Activated CD8-positive, alpha-beta memory T cell treated with anti-CD3 and anti-CD28 coated beads for 48 hours (primary cell): Measurements from ENCODE around the gene CBX4.

Experiments
- DNase-seq, 3 experiments: peaks; one replicate each; pipeline ENCODE4 v3.0.0-alpha.2; 2020; ENCODE audit warnings: low read depth in 2 of 3, low spot score in 2 of 3

The CBX4 gene

DNA sequence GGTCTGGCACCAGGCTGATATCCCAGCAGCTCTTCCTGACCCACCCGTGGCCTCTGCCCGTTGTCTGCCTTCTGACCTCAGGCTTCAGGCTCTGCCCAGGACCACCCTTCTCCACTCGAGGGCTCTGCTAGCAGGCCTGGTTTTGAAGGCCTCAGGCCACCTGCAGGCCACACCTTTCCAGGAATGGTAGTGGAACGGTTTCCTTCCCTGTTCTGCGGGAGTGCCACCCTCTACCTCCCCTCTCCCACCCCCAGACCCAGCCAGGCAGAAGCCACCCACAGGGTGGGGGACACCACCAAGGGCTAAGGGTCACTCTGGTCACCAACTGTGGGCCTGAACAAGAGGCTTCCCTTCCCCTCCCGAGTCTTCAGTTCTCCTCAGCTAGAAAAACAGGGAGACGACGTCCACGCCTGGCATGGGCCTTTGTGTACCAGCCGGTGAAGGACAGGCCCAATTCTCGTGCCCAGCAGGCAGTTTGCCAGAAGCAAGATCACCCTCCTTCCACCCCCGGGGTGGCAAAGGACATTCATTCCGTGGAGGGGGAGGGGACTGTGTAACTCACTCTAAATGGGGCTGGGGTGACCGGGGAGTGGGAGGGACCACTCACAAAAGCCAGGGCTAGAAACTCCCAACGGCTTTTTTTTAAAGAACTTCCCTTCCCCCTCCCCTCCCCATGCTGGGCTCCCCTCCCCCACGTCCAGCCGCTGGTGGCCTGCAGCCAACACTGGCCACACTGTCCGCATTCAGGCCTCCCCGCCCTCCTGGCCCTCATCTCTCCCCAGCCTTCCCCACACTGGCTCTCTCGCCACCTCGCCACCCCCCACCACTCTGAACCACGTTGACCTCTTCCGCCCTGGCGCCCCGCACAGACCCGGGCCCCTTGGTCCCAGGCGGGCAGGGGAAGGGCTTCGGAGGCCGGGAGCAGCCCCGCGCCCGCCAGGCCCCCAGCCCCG lies 7.7 kb downstream of the CBX4 start:
- DNase-seq: no peak

DNA sequence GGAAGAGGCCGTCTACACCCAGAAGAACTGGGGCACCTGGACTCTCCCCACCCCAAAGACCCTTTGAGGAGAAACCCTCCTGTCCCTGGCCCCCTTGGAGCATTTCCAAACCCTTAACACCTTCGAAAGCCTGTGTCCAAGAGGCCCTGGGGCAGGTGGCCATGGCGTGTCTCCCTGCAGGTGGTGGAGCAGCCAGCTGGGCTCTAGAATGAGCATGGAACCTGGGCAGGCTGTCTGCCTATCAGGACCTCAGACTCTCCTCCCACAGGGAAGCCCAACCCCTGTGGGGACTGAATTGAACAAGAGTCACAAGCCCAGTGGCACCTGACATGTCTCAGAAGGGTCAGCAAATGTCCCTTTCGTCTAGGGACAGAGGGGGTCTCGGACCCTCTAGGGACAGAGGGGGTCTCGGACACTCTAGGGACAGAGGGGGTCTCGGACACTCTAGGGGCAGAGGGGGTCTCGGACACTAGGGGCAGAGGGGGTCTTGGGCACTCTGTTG lies 8.4 kb downstream of the CBX4 start:
- no peak for DNase-seq

DNA sequence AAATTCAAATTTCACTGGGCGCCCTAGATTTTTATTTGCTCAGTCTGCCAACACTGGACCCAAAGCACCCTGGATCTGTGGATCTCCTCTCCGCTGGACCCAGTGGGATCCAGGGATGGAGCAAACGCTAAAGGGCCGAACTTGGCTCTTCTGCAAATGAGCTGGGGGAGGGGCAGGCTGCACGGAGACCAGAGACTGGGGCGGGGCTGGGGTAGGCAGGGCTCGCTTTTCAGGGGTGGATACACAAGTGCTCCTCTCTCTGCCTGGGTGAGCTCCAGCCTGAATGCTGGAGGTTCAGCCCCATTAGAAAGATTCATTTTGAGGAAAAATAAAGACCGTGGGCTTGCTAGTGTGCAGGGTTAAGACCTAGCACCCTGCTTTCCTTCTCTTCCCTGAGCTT lies 8.9 kb downstream of the CBX4 start:
- DNase-seq: no peak

DNA sequence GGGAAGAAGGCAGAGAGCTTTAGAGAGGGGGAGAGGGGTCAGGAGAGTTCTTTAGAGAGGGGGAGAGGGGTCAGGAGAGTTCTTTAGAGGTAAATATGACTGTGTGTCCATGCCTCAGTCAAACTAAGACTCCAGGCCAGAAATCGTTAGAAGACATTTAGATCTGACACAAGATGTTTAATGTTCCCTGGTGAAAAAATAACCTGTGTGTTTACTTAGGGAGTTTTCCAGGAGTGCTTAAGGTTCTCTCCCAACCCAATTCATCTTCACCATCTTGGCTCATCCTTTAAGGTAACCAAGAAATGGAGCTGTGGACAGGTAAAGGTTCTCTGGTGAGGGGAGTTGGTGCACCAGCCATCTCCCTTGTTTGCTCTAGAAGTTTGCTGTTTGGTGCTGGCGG lies 9.8 kb downstream of the CBX4 start:
- no peak for DNase-seq

DNA sequence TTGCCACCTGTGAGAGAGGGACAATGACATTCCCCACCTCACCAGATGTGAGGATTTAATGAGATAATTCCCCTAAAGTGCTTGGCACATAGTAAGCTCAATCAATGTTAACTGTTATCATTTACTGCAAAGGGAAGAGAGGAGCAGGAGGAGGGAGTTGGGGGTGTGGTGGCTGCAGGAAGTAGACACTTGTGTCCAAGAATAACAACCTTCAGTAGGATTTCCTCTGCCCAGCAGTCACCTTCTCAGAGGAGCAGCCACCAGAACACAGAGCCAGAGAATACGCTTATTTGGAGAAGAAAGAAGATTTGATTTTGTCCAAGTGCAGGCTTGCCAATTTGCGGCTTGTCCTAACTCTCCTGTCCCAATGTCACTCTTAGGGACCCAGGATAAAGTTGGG lies 10.2 kb downstream of the CBX4 start:
- DNase-seq: no peak

DNA sequence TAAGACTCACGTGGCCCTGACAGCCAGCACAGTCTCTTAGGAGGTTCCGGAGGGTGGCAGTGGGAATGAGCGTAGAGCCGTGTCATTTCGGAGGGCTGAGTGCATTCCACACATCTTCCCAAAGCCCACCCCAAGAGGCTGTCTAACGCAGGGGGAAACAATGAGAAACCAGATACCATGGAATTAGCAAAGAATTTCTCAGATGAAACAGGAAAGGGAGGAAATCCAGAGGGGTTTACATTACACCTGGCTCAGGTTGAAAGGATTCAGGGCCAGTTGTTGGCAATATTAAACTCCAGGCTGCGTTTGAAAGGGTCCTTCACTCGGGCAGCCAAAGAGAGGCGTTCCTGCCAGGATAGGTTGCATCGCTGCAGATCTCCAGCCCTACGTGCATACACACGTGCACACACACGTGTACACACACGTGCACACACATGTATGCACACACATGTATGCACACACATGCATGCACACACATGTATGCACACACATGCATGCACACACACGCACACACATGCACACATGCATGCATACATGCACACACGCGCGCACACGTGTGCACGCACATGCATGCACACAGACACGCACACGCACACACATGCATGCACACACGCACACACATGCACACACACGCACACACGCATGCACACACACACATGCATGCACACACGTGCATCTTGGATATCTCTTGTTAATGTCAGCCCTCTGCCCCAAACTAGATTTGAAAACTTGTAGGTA lies 12.2 kb downstream of the CBX4 start:
- DNase-seq: no peak

DNA sequence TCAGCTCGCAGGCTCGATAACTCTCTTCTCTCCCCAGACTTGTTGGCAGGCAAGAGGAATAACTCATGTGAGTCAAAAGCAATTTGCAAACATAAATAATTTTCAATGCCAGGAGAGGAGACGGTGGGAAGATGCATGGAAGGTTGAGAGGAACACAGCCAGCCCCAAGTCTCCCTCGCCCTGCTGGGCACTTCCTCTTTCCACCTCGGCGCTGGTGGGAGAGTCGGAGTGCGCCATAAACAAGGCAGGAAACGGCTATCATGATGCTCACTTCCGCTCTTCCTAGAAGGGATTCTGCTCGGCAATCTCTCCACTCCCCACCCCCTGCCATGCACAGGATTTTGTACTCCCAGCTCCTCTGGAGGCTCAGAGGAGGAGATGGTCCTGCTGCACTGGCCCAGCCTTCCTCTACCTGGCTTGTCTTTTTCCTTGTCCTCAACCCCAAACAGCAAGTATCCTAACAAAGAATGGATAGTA lies 13.0 kb downstream of the CBX4 start:
- no peak for DNase-seq

DNA sequence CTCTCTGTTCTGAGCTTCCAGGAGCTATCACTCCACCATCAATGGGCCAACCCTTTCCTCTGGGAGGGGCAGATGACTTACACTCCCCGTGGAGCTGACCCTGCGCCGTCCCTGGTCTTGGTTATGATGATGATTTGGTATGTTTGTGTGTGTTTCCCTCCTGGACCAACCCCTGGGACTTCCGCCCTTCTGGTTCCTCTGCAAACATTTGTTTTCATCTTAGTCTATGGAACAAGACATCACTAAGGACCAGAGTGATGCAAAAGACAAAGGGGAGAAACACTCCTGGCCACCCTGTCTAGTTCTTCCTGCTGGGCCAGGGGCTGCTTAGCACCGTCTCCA lies 13.7 kb downstream of the CBX4 start:
- DNase-seq: no peak

DNA sequence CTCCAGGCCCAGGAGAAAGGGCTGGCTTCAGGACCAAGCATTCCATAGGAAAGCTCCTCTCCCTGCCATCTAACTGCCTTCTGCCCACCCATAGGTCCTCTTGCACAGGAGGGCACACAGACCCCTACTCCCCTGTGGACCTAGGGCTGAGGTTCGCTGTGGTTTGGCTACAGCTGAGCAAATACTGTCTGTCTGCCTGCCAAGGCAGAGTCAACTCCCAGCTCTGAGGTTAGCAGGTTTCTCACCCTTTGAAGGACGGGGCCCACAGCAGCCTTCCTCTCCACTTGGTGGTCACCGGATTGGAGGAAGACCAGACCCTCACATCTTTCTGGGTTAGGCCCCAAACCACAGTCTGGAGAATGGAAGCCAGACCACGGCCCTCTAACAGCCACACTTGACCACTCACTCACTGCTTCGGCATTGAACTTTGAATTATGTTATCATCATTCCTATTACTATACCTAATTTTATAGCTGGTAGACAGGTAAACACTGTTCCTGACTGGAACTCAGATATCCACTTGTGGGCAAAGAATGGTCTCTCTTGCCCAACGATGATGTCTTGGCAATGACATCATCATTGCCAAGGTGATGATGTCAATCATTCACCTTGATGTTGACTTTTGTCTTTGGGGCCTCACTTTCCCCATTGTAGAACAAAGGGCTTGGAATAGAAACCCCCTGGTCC lies 14.2 kb downstream of the CBX4 start:
- no peak for DNase-seq

DNA sequence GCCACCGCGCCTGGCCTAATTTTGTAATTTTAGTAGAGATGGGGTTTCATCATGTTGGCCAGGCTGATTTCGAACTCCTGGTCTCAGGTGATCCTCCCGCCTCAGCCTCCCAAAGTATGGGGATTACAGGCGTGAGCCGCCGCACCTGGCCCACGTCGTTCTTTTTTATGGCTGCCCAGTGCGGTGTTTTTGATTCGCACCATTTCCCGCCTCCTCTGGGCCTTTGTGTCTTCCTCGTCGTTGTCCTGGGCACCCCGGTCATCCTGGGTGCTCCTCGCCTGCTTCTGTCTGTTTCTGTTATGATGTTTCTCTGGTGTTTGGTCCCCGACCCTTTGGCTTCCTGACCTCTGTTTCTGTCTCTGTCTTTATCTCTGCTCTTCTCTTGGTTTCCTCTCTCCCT lies 15.0 kb downstream of the CBX4 start:
- no peak for DNase-seq

DNA sequence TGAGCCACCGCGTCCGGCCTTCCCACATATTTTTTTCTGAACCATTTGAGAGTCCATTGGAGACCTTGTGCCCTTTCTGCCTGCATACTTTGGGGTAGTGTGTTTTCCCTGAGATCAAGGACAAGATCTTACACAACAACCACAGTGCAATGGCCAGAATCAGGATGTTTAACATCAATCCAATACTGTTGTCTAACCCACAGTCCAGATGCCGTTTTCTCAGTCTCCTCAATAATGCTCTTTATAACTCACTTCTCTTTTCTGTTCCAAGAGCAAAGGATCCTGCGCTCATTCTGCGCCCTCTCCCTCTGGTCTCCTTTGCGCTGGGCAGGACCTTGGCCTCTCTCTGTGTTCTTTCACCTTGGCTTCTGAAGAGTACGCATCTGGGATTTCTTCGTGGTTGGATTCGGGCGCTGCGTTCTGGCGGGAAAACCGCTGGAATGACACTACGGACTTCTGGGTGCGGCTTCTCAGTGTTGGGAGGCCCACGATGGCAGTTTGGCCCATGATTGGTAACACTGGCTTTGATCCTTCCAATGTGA lies 16.6 kb downstream of the CBX4 start:
- no peak for DNase-seq

DNA sequence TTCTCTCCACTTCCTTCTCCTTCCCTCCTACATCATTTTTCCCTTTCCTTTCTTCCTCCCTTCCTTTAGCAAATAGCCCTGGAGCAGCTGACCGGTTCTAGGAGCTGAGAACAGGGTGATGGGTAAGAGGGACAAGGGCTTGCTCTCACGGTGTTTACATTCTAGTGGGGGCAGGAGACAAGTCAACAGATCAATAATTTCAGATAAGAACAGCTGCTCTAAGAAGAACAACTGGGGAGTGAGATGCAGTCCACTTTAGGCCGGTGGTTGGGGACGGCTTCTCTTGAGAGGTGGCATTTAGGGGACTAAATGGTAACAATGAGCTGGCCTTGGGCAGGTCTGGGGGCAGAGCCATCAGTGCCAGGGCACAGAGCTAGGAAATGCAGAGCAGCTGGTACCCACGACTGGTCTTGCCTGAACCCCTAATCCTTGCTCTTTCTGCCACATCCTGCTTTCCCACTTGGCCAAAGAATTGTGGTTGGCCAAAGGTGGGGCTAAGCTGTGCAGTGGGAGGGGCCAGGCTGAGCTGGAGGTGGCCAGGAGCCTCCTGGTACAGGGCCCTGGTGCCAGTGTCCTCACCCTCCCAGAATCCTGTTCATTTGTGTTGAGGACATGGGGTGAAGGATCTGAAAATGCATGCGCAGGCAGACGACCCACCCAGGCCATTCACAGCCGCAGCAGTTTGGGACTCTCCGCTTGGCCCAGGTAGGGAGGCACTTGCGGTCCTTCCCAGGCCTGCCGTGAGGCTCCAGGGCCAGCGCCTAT lies 17.7 kb downstream of the CBX4 start:
- no peak for DNase-seq

DNA sequence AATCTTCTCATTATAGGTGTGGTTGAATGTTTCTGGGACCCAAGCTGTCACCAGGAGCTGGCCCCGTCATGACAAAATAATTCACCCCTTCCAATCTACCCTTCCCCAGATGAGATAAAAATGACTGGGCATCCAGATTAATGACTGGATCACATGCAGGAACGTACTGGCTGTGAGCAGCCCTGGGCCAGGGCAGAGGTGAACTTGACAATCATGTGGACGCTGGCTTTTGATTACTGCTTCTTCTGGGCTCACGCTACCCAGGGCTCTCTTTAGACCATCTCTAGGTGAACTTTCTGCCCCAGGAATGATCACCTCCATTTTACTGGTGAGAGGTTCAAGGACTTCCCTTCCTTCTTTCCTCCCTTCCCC lies 18.3 kb downstream of the CBX4 start:
- no peak for DNase-seq

DNA sequence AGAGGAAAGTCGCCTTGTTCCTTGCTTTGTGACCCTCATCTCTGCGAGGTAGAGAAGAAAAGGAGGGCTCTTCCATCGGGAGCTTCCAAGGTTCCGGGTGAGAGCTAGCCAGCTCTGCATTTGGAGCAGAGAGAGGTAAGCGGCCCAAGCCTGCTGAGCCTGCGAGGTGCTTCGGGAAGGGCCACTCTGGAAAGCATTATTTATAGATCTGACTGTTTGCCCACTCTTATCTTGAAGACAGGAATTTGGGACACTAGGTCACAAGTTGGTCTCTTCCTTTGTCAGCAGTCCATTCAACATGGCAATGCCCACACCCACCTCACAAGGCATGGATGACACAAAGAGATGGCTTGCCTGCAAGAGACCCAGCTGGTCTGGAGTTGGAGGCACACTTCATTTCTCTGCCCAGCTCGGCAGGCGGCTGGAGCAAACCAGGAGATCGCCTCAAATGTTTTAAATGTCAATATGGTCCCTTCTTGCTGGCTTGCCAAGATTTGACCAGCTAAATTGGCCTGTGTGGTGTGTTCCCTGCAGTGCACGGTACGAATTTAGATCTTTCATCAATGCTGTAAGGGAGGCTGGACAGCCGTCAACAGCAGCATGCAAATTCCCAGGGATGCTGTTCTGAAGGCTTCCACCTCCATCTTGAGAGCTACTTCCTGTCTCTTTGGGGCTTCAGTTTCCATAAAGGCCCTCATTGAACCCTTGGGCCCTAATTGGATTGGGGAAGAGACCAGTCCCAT lies 19.5 kb downstream of the CBX4 start:
- no peak for DNase-seq

DNA sequence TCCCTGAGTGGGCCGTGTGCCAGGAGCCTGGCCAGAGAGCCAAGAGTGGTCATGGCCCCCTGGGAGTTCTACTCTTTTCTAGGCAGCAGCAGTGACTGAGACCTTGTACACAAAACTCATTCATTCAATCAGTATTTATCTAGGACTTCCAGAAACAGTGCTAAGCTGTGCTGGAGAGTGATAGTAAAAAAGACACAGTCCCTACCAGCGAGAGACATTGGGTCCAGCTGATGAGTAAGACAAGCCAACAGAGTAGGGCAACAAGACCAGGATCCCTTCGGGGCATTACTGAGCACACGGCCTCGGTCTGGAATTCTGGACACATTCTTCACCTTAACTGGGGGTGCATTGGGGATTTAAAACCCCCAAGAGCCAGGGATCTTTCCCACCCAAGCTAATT lies 20.2 kb downstream of the CBX4 start:
- no peak for DNase-seq

DNA sequence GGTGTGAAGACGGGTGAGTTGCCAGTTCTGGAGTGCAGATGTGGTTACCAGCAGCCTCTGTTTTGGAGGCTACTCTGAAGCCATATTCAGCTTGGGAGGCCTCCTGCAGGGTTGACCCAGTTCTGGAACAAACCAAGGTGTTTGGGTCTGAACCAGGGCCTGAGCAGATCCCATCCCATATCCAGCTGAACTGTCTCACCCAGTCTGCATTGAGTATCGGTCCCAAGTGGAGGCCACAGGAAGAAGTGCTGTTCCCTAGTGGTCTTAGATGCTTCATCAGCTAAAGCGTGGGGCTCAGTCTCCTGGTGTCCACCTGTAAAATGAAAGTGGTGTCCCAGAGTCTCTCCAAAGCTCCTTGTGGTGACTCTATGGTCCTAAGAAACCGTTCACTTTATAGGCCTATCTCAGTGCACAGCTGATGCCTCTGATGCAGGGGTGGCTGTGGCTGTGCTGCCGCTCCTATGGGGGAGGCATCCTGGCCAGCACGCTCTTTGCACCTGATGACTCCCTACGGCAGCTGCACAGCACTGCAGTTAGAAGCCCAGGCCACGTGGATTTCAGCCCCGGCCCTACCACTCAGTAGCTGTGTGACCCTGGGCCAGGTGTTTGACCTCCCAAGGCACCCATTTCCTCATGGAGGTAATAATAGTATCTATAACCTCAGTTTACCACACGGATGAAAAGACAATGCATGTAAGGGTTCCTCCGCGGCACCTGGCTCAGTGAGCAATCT lies 21.0 kb downstream of the CBX4 start:
- no peak for DNase-seq

DNA sequence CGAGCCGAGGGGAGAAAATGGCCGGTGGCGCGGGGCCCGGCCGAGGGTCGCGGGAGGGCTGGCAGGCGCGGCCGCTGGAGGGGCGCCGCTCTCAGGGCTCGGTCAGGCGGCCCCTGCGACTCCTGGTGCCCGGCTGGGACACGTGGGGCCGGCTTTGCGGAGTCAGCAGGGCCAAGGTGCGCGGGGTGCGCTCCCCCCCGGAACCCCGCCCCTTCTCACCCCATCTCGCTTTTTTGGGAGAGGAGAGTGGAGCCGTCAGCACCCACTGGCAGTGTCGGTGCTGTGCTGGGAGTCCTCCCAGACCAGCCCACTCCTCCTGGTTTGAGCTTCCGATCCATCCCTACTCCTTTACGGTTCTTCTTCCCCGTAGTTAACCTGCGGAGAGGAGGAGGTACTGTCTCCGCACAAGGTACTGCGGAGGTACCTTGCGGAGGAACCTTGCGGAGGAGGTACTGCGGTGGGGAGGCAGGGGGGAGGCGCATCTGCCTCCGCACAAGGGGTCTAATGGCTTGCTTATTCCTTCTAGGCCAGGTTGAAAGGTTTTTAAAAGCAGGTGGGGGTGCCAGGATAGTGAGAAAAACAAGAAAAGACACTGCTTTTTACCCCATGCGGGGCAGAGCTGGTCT lies 23.3 kb downstream of the CBX4 start:
- DNase-seq: no peak

DNA sequence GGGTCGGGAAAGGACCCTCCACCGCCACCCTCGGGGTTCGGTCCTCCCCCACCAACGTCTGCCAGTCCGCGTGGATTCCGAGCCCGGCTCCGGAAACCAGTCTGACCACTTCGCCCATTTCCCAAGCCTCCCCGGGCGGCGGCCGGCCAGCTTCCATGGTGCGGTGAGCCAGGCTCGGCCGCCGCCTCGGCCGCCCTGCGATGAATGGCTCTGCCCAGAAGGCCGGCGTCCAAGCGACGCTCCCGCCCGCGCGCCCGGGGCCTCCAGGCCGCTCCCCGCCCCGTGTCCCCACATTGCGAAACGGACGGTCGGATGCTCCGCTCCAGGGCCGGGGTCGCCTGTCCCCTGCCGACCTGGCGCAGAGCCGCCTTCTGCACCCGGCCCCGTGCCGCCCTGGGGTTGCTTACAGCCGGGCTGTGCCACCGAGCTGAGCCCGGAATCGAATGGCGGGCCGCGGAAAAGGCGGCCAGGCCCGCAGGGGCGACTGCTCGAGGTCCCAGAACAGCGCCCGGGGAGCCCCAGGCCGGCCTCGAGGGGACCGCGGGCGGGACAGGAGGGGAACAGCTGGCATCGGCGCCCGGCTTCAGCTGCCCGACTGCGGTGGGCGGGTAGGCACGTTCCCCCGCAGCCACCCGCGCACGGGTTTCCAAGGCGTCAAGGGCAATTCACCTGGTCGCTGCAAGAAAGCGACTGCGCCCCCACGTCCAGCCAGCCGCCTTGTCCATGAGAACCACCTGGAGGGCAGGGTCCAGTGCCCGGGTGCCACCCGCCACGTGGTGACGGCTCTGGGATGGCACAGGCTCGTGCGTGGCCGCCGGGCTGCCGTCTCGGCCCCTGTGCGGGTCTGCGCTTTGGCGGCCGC lies 24.0 kb downstream of the CBX4 start:
- DNase-seq: no peak
